T47D (cell line): ENCODE data around the gene ASCL5.
A peak's percentile ranks its signal among the peaks of the same experiment; 100 is the strongest.
"Not testable (repeated sequence)": the region's sequence is repeated elsewhere in the genome, so short reads cannot be mapped to it uniquely, and the experiment has no call there.

ENCODE experiments used
- DNase-seq, 2 experiments: peaks; one replicate each; pipeline versions ENCODE4 v3.0.0 to v3.0.0-alpha.2; 2011 to 2012; ENCODE audit warnings: low read depth in 1 of 2, low spot score in 1 of 2
- JUND ChIP-seq: IDR thresholded peaks from 2 replicates; pipeline ENCODE4 v1.6.1; 2012; ENCODE audit warnings: low read depth
- in situ Hi-C: cut with HindIII; loops from 2 replicates; pipeline ENCODE4 v1.10.0; 2016; ENCODE audit warnings: low sequenced_read_pairs, low pct_unique_long_range_greater_than_20kb

The ASCL5 gene

DNA sequence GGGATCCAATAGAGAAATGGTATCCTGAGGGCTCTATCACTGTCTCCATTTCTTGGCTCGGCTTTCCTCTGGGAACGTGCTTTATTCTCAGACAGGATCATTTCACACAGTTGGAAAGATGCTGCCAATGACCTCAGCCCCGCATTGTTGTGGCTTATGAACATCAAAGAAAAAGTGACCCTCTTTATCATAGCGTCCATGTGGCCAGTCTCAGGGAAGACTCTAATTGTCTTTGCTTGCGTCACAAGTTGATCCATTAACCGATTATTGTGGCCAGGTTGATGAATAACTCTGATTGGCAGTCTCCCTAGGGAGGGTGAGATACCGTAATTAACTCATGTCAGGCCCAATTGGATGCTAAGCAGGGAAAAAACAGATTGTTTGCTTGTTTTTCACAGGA is 37.7 kb upstream of the ASCL5 start:
- DNase-seq, result no peak
- no peak for TF ChIP-seq JUND
- in situ Hi-C loops, result no loop called here

DNA sequence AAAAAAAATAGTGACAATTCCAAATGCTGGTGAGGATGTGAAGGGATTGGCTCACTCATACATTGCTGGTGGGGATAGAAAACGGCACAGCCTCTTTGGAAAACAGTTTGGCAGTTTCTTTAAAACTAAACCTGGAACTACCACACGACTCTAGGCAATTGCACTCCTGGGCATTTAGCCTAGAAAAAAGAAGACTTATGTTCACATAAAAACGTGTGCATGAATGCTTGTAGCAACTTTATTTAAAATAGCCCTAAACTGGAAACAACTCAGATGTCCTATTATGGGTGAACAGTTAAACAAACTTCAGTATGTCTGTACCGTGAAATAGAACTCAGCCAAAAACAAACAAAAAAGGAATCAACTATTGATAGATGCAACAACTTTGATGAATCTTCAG is 36.7 kb upstream of the ASCL5 start:
- TF ChIP-seq JUND, result no peak
- in situ Hi-C loops, result no loop called here

GRCh38 chr1:201163036-201163435 is 36.1 kb upstream of the ASCL5 start:
- in situ Hi-C loops, DNase-seq: not testable (repeated sequence)

More for the DNA sequence above, 36.7 kb upstream of the ASCL5 start:
- DNase-seq, result no peak

GRCh38 chr1:201157949-201158348 is 31.0 kb upstream of the ASCL5 start:
- no peak for DNase-seq
- in situ Hi-C loops, result no loop called here
- TF ChIP-seq JUND, result no peak

DNA sequence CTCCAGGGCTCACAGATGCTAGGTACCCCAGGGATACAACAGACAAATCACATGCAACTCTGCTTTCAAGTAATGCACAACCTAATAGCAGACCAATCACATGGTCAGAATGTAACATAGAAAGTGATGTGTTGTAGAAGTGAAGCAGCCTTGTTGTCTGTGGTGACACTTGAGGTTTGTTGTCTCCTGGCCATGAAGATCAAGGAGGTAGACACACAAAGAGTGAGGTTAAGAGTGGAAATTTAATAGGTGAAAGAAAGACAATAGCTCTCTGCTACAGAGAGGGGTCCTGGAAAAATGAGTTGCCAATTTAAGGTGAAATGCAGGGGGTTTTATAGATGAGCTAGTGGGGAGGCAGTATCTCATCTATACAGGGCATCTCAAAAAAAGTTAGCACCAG is 29.8 kb upstream of the ASCL5 start:
- TF ChIP-seq JUND, result no peak
- DNase-seq, result no peak
- in situ Hi-C loops, result no loop called here

- in situ Hi-C loops, result no loop called here
- no peak for DNase-seq
- no peak for TF ChIP-seq JUND
Measured at GRCh38 chr1:201156346-201156745, 29.4 kb upstream of the ASCL5 start.

- in situ Hi-C loops, result no loop called here
- no peak for DNase-seq
- TF ChIP-seq JUND, result no peak
Measured at GRCh38 chr1:201155354-201155753, 28.4 kb upstream of the ASCL5 start.

GRCh38 chr1:201154389-201155165 is 27.6 kb upstream of the ASCL5 start, which contains the start of gene TMEM9:
TMEM9 (minus strand) TSS chr1:201154474; CDS start chr1:201153923, 551 bp downstream.
- no peak for TF ChIP-seq JUND
- DNase-seq, result peak; percentile 97 to 98
- in situ Hi-C loops, result no loop called here

DNA sequence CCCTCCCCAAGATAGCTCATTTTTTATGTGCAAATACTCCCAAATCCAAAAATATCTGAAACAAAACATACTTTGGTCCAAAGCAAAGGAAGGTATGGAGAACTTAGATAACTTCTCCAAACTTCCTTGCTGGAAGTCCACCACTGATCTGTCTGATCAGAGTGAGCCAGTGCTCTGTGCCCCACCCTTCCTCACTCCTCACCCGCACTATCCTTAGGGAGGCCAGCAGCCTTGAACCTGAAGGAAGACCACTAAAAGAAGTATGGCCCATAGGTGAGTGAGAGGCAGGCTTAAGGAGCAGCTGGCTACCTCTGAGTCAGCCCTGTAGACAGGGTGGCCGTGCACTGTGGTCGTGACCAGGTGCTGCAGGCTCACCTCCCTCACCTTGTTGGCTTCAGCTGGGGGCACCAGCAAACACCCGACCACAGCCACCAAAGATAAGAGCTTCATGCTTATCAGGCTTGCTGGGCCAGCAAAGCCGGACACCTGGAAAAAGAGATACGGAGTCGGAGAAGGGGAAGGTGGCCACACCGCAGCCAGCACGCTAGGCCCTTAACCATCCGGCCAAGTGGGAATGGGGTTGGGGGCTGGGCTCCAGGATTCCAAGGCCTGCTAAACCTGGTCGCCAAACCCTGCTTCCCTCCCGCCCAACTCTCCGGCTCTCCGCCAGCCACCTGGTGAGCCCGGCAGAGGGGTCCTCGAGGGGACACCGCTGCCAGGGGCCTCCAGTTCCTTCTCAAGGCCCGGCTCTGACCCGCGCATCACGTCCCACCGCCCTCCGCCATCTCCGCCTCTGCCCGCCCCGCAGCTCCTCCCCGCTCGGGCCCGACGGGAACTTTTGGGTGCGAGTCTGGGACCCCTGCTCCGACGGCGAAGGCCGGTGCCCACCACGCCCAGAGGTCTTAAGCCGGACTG is 26.7 kb upstream of the ASCL5 start:
- in situ Hi-C loops, result no loop called here
- TF ChIP-seq JUND, result no peak
- DNase-seq, result no peak

- in situ Hi-C loops, result no loop called here
- peak; percentile 78 to 82 for DNase-seq
- TF ChIP-seq JUND, result no peak
Measured at GRCh38 chr1:201149400-201149799, 22.4 kb upstream of the ASCL5 start.

- no peak for TF ChIP-seq JUND
- DNase-seq, result no peak
- in situ Hi-C loops, result no loop called here
Measured at GRCh38 chr1:201147396-201148015, 20.5 kb upstream of the ASCL5 start.

DNA sequence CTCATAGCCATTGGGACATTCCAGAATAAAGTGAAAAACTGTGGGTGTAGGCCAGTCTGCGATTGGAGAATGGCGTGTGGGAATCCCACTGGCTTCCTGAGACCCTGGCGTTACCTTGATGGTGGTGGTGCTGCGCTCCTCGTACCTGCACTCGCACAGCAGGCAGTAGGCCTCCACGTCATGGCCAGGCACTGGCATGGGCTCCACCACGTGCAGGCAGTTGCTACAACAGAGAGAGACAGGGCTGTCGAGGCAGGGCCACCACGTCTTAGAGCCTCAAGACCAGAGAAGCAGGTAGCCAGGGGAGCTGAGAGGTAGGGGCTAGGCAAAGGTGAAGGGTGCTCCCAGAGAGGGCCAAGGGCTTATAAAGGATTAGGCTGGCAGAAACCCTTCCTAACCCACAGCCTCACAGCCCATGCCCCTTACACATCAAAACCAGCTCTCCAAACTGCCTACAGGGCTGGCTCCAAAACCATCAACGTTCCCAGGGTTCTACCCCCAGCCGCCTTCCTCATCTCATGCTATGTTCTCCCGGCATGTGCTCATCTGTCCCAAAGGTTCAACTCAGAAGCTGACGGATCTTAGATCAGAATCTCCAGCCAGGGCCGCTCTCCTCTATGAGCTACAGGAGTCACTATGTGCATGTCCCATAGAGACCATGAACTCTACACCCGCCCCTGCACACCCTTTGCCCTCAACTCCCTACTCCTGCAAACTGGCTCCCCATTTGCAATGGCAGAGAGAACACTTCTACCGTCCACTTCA is 19.8 kb upstream of the ASCL5 start:
- no peak for TF ChIP-seq JUND
- DNase-seq, result no peak
- in situ Hi-C loops, result no loop called here
